Loucy (cell line): Measurements from ENCODE around the gene BCAS3.

Experiments
- H2AFZ ChIP-seq: fragments of 200-600 bp; sonication (generic); 2 replicates; pipeline ENCODE4 v1.6.0; 2016; ENCODE audit warnings: antibody characterized with exemption, mild to moderate bottlenecking, low read length, moderate library complexity
- H3F3A ChIP-seq: fragments of 200-600 bp; 2 replicates; pipeline ENCODE4 v1.6.0; 2016; ENCODE audit warnings: antibody characterized with exemption, low read depth, mild to moderate bottlenecking
- H3K27me3 ChIP-seq: fragments of 200-600 bp; sonication (generic); 2 replicates; pipeline ENCODE4 v1.6.1; 2014; ENCODE audit warnings: low read length, mild to moderate bottlenecking; ENCODE audit not compliant: insufficient read depth, poor library complexity, severe bottlenecking
- H3K36me3 ChIP-seq: fragments of 200-600 bp; sonication (generic); 2 replicates; pipeline ENCODE4 v1.6.1; 2016; ENCODE audit warnings: low read length; ENCODE audit not compliant: insufficient read depth
- H3K4me1 ChIP-seq: fragments of 200-600 bp; sonication (generic); 2 replicates; pipeline ENCODE4 v1.5.1; 2014; ENCODE audit warnings: low read length, mild to moderate bottlenecking; ENCODE audit not compliant: insufficient read depth, poor library complexity, severe bottlenecking
- H3K4me2 ChIP-seq: fragments of 200-600 bp; sonication (generic); 2 replicates; pipeline ENCODE4 v1.6.0; 2014; ENCODE audit warnings: antibody characterized with exemption, low read length, low read depth, mild to moderate bottlenecking; ENCODE audit not compliant: poor library complexity, severe bottlenecking
- H3K4me3 ChIP-seq: fragments of 200-600 bp; sonication (generic); 2 replicates; pipeline ENCODE4 v1.5.1; 2014; ENCODE audit warnings: low read length, mild to moderate bottlenecking, mixed read lengths; ENCODE audit not compliant: poor library complexity, severe bottlenecking
- H3K79me2 ChIP-seq: fragments of 200-600 bp; sonication (generic); 2 replicates; pipeline ENCODE4 v1.6.1; 2014; ENCODE audit warnings: low read length; ENCODE audit not compliant: insufficient read depth
- H3K9ac ChIP-seq: fragments of 200-600 bp; sonication (generic); 2 replicates; pipeline ENCODE4 v1.6.0; 2014; ENCODE audit warnings: mild to moderate bottlenecking, low read depth, low read length, moderate library complexity; ENCODE audit not compliant: poor library complexity, severe bottlenecking
- H3K9me2 ChIP-seq: fragments of 200-600 bp; sonication (generic); replicated peaks from 2 replicates; pipeline ENCODE4 v1.6.1; 2016; ENCODE audit warnings: low read depth, low read length, mixed read lengths
- H3K9me3 ChIP-seq: fragments of 200-600 bp; sonication (generic); 2 replicates; pipeline ENCODE4 v1.6.1; 2014; ENCODE audit warnings: mild to moderate bottlenecking, antibody characterized with exemption, low read length, low read depth; ENCODE audit not compliant: insufficient read depth
- H4K20me1 ChIP-seq: fragments of 200-600 bp; sonication (generic); 2 replicates; pipeline ENCODE4 v1.6.0; 2014; ENCODE audit warnings: antibody characterized with exemption, low read length, mild to moderate bottlenecking; ENCODE audit not compliant: insufficient read depth, poor library complexity, severe bottlenecking
- CTCF ChIP-seq: fragments of 200-600 bp; sonication (generic); conservative IDR thresholded peaks from 2 replicates; pipeline ENCODE4 v1.5.1; 2014; ENCODE audit warnings: mild to moderate bottlenecking, antibody characterized with exemption, low read length
- EZH2phosphoT487 ChIP-seq: fragments of 200-600 bp; IDR thresholded peaks from 2 replicates; pipeline ENCODE4 v1.6.1; 2018; ENCODE audit warnings: antibody characterized with exemption, mild to moderate bottlenecking, moderate library complexity, borderline replicate concordance

Gene BCAS3

GRCh38 chr17:61185385-61185784, 507.7 kb downstream of the BCAS3 start:
- TF ChIP-seq CTCF (no peak), EZH2phosphoT487 (no peak)
- Histone ChIP-seq H3K4me1 (peaks cover 14% of the 10 kb centered on the region), H3K79me2 (no peaks in the 10 kb centered on the region), H2AFZ (no peak overlapping the region), H3K4me2 (no peak overlapping the region), H3K4me3 (no peak overlapping the region), H3K9ac (no peak overlapping the region), H4K20me1 (no peaks in the 10 kb centered on the region), H3K27me3 (no peaks in the 10 kb centered on the region), H3F3A (no peaks in the 10 kb centered on the region), H3K9me3 (no peaks in the 10 kb centered on the region), H3K9me2 (no peaks in the 10 kb centered on the region), H3K36me3 (no peaks in the 10 kb centered on the region)

- Histone ChIP-seq H3K9me2 (no peaks in the 10 kb centered on the region), H3K4me3 (no peak overlapping the region), H2AFZ (no peak overlapping the region), H4K20me1 (no peaks in the 10 kb centered on the region), H3K27me3 (no peaks in the 10 kb centered on the region), H3F3A (no peaks in the 10 kb centered on the region), H3K9me3 (no peaks in the 10 kb centered on the region; the same call in 1 of the 2 replicates), H3K79me2 (no peaks in the 10 kb centered on the region), H3K36me3 (no peaks in the 10 kb centered on the region), H3K4me2 (no peak overlapping the region), H3K4me1 (peaks cover 14% of the 10 kb centered on the region), H3K9ac (no peak overlapping the region)
- TF ChIP-seq EZH2phosphoT487 (no peak), CTCF (no peak)
Observed at GRCh38 chr17:61187038-61187437, 509.4 kb downstream of the BCAS3 start.

- Histone ChIP-seq H3K4me1 (peaks cover 14% of the 10 kb centered on the region), H3K79me2 (no peaks in the 10 kb centered on the region), H3K27me3 (no peaks in the 10 kb centered on the region), H3K36me3 (no peaks in the 10 kb centered on the region), H3F3A (no peaks in the 10 kb centered on the region), H4K20me1 (no peaks in the 10 kb centered on the region), H3K9me3 (no peaks in the 10 kb centered on the region; the same call in 1 of the 2 replicates), H2AFZ (no peak overlapping the region), H3K4me3 (no peak overlapping the region), H3K9me2 (no peaks in the 10 kb centered on the region), H3K9ac (no peak overlapping the region), H3K4me2 (no peak overlapping the region)
- TF ChIP-seq EZH2phosphoT487 (no peak), CTCF (no peak)
Observed at GRCh38 chr17:61188081-61188480, 510.4 kb downstream of the BCAS3 start.
